Central memory CD4-positive, alpha-beta T cell (primary cell): ENCODE results near the gene NPLOC4.
"Not testable (repeated sequence)": the region's sequence is repeated elsewhere in the genome, so short reads cannot be mapped to it uniquely, and the experiment has no call there.

Experiments
- DNase-seq: peaks from one replicate; pipeline ENCODE4 v3.0.0; 2022

NPLOC4 gene

DNA sequence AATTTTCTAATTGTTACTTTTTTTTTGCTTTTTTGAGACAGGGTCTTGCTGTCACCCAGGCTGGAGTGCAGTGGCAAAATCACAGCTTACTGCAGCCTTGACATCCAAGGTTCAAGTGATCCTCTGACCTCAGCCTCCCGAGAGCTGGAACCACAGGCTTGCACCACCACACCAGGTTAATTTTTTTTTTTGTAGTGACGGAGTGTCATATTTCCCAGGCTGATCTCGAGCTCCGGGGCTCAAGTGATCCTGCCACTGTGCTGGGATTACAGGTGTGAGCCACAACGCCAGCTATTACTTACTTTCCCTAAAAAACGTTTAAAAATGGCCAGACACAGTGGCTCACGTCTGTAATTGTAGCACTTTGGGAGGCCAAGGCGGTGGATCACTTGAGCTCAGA lies 6.6 kb downstream of the NPLOC4 start:
- DNase-seq: no peak

DNA sequence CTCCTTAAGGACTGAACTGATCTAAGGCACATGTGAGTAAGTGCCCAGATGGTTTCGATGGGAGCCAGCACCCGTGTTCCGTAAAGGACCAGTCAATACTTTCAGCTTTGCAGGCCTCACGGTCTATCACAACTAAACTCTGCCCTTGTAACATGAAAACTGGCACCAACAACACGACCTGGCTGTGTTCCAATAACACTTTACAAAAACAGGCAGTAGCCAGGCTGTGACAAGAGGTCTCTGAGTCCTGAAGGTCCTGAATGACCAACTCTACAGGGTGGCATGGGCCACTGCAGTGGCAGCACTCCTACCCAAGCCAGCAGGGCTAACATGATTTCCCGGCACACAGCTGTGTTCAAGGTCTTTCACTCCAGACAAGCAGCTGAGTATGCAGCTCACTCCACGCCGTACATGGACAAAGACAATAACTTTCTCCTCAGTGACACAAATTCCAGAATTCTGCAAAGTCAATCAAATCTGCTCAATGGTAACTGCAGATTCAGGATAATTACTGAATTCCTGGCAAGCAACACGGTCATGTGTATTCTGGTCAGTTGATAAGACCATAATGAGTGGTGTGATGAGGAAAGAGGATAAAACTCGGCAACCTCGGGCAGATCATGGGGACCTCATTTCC lies 15.3 kb downstream of the NPLOC4 start:
- no peak for DNase-seq

DNA sequence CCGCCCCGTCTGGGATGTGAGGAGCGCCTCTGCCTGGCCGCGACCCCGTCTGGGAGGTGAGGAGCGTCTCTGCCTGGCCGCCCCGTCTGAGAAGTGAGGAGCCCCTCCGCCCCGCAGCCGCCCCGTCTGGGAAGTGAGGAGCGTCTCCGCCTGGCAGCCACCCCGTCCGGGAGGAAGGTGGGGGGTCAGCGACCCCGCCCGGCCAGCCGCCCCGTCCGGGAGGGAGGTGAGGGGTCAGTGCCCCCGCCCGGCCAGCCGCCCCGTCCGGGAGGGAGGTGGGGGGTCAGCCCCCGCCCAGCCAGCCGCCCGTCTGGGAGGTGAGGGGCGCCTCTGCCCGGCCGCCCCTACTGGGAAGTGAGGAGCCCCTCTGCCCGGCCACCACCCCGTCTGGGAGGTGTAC lies 18.6 kb downstream of the NPLOC4 start:
- not testable (repeated sequence) for DNase-seq

DNA sequence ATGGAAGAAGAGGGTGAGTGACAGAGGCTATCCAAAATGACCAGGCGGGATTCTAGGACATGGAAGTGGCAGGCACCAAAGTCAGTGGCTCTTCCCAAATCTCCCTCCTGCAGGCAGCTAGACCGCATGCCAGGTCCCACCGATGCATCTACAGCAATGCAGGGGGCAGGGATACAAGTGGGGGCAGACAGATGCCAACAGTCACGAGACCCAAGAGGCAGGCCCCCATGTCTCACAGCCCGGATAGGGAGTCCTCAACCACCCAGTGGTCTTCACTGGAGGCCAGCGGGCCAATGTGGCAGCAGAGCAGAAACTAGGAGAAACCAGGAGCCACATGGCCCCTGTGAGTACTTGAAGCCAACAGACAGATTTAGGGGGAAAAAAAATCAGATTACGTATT lies 20.0 kb downstream of the NPLOC4 start:
- no peak for DNase-seq

DNA sequence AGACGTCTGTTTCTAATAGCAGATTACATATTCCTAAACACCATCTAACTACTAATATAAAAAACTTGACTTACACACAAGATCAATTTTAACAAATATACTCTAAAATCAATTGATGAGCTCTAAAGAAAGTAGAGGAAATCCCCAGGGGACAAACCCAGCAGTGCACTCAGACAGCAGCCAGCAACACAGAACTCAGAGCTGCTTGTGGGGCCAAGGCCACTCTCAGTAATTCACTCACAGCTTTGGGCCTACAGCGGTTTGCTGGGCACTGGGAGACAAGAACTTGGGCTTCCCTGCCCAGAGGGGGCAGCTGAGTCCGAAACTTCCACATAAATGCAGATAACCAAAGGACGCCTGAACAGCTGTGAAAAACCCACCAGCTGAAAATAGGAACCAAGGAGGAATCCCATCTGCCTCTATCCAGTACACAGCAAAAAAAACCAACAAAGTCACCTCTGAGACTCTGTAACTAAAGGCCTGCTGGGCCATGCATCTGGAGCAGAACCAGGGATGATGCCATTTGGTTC lies 21.4 kb downstream of the NPLOC4 start:
- no peak for DNase-seq

DNA sequence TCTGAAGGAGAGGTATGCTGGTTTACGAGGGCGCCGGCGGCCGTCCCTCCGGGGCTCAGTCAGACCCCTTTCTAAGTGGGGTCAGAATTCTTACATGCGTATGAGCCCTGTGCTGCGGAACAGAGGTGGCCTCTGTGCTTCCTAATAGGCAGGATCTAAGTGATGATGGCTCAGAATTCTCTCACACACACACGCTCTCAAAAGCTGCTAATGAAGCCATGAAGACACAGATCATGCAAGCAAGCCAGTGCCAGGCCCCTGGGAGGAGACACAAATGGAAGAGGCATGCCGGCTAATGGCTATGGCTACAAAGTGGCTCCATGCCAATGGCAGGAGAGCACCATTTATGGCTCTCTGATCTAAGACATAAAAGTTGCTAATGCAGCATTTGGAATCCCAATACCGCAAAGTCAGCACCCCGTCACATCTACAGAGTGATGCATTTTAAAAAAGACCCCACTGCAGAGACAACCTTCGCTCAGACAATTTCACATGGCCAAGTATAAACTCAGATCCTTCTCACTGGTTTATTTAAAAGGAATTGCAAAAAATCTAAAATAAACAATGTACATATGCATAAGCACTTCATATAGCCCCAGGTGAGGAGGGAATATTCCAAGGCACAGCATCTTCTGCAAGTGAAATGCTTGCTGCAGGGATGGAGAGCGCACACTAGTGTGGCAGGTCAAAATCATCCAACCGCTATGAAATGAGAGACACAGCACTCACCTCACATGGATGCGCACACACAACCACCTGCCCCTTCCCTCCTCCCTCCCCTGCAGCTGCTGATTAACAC lies 24.5 kb downstream of the NPLOC4 start:
- DNase-seq: no peak

- DNase-seq: no peak
Observed at GRCh38 chr17:81609541-81610311, 27.2 kb downstream of the NPLOC4 start.

DNA sequence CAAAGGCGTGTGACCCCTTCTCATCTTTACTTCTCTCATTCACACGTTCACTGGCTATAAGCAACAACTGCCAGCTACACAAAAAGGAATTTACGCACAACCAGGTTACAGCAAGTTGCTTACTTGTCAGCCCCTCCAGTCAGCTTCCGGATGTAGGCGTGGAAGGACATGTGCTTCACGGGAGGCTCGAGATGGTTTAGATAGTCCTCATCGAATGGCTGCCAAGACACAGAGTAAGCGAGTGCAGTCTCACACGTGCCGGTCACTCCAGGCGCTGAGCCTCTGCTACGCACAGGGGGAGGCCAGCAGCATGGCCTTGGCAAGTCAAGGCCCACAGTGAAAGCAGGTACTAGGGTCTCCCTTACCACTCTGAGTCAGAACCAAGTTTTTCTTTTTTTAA lies 28.3 kb downstream of the NPLOC4 start:
- no peak for DNase-seq

DNA sequence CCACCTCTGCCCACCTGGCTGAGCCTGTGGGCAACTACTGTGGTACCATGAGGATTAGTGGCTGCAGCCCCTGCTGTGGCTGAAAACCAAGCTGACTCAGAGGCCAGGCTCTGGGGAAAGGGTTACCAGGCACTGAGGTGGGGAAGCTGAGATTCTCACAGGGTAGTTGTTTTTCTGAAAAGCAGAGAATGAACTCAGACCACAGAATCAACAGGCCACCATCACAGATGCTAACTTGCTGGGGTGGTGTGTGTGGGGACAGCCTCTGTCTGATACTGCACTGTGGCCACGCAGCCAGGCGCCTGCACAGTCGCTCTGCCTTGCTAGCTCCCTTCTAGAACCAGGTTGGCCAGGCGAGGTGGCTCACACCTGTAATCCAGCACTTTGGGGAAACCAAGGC lies 28.8 kb downstream of the NPLOC4 start:
- DNase-seq: no peak

GRCh38 chr17:81607431-81607830 lies 29.5 kb downstream of the NPLOC4 start:
- no peak for DNase-seq

GRCh38 chr17:81603846-81604610 lies 32.9 kb downstream of the NPLOC4 start:
- no peak for DNase-seq

- DNase-seq: peak; percentile 51
Observed at GRCh38 chr17:81601525-81602120, 35.3 kb downstream of the NPLOC4 start.

DNA sequence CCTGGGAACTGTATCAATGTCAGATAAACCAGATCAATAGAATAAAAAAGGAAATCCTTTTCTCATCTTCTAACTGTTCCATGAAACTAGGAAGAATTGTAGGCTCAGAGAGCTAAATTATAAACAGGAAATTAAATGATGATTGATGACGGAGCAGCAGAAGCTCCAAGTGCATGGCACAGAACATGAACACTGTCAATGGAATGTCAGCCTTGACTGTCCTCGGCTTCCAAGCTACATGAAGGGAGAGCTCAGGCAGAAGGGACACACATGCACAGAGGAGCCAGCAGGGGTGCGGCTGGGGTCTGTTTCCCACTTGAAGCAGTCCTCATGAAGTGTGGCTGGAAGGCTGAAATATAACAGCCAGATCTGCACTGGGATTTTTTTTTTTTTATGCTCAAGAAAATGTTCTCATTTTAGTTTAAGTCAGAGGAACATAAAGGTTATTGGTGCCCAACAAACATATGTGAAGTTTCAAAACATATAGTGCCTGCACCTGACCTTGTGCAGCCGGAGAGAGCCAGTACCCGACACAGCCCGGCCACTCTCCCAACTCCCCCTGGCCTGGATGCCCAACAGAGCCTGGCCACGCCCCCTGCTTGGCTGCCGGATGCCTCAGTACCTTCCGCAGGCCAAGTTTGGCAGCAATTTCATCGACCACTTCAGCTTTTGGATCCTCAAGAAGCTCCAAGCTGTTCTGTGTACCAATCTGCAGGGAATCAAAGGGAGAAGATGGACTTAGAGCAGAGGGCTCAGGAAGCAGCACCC lies 37.0 kb downstream of the NPLOC4 start:
- DNase-seq: no peak

GRCh38 chr17:81593105-81593871 lies 43.6 kb downstream of the NPLOC4 start:
- DNase-seq: no peak

- no peak for DNase-seq
Observed at GRCh38 chr17:81591971-81592370, 44.9 kb downstream of the NPLOC4 start.

- DNase-seq: no peak
Observed at GRCh38 chr17:81590121-81590520, 46.8 kb downstream of the NPLOC4 start.

DNA sequence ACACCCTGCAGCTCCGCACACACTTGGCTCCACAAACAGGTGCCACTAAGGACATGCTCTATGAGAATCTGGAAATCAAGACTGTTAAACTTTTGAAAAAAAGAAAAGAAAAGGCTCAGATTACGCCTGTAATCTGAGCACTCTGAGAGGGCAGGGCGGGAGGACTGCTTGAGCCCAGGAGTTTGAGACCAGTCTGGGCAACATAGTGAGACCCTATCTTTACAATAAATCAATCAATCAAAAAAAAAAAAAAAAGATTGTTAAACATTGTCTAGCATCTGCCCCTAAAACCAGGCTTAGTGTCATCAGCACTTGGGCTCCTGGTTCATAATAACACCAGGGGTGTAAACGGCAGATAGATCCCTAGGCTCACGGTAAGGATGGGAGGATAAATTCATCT lies 47.3 kb downstream of the NPLOC4 start:
- no peak for DNase-seq

GRCh38 chr17:81586096-81586495 lies 50.8 kb downstream of the NPLOC4 start:
- no peak for DNase-seq

DNA sequence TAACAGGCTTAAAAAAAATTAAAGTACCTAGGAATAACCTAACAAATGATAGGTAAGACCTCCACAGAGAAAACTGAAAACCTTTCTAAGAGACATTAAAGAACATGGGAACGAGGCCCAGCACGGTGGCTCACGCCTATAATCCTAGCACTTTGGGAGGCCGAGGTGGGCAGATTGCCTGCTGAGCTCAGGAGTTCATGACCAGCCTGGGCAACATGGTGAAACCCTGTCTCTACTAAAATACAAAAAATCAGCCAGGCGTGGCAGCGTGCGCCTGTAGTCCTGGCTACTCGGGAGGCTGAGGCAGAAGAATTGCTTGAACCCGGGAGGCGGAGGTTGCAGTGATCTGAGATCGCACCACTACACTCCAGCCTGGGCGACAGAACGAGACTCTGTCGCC lies 52.1 kb downstream of the NPLOC4 start:
- not testable (repeated sequence) for DNase-seq

GRCh38 chr17:81583589-81584342 lies 53.1 kb downstream of the NPLOC4 start:
- DNase-seq: no peak
